Esophagus muscularis mucosa (tissue), 4 donors: Measurements from ENCODE around the gene CALCA.

Experiments used
- CTCF ChIP-seq, 3 experiments: fragments of 200-600 bp in 2 of 3; fragments of 450-650 bp in 1 of 3; sonication (generic) in 2 of 3; IDR thresholded peaks; one replicate each; pipeline ENCODE4 v1.5.1; 2017 to 2019; ENCODE audit warnings: antibody characterized with exemption in 3 of 3, mild to moderate bottlenecking in 2 of 3, moderate library complexity in 1 of 3
- EP300 ChIP-seq: sonication (generic); formaldehyde crosslinking; IDR thresholded peaks from one replicate; pipeline ENCODE4 v1.6.1; 2017; ENCODE audit warnings: antibody characterized with exemption
- POLR2A ChIP-seq: fragments of 450-650 bp; IDR thresholded peaks from one replicate; pipeline ENCODE4 v1.6.1; 2017; ENCODE audit warnings: antibody characterized with exemption, moderate library complexity, mild to moderate bottlenecking, low read depth
- POLR2AphosphoS5 ChIP-seq, 2 donors: sonication (generic); formaldehyde crosslinking; IDR thresholded peaks; one replicate each; pipeline ENCODE4 v1.6.1; 2017; ENCODE audit warnings: antibody characterized with exemption in 2 of 2

GRCh38 chr11:14942745-14943144, 29.4 kb downstream of the CALCA start:
- TF ChIP-seq CTCF (IDR thresholded peaks at IDR 0.05) (no peak), POLR2AphosphoS5 (IDR thresholded peaks at IDR 0.05) (no peak), POLR2A (no peak), EP300 (no peak)
